Activated CD8-positive, alpha-beta memory T cell treated with anti-CD3 and anti-CD28 coated beads, Interleukin-2, amount 50 U/mL, for 24 hours (primary cell): ENCODE measurements around the gene ODF2.
"Not testable (repeated sequence)": the region's sequence is repeated elsewhere in the genome, so short reads cannot be mapped to it uniquely, and the experiment has no call there.

Experiments
- DNase-seq: peaks from one replicate; pipeline ENCODE4 v3.0.0-alpha.2; 2020; ENCODE audit errors: extremely low read depth

The ODF2 gene

DNA sequence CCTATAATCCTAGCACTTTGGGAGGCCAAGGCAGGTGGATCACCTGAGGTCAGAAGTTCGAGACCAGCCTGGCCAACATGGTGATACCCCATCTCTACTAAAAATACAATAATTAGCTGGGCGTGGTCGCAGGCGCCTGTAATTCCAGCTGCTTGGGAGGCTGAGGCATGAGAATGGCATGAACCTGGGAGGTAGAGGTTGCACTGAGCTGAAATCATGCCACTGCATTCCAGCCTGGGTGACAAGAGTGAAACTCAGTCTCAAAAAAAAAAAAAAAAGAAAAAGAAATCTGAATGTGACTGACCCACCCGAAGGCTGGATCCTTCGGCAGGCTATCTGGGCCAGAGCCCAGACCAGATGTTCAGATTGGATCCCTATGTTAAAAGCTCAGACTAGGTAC, 32.5 kb upstream of the ODF2 start:
- not testable (repeated sequence) for DNase-seq

DNA sequence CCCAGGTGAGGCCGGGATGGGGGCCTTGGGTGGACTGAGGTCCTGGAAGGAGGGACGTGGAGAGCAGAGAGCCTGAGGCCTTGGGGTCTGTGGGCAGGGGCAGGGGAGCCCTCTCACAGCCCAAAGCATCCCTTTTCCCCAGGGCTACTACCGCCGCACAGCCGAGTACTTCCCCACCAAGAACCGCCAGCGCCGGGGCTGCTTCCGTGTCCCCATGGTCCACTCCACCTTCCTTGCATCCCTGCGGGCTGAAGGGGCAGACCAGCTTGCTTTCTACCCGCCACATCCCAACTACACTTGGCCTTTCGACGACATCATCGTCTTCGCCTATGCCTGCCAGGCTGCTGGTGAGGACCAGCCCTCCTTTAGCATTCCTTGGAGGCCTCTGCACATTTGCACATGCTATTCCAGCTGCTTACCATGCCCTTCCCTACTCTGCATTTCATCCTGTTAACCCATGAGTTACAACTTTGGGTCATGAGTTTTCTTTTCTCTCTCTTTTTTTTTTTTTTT, 31.5 kb upstream of the ODF2 start:
- no peak for DNase-seq

DNA sequence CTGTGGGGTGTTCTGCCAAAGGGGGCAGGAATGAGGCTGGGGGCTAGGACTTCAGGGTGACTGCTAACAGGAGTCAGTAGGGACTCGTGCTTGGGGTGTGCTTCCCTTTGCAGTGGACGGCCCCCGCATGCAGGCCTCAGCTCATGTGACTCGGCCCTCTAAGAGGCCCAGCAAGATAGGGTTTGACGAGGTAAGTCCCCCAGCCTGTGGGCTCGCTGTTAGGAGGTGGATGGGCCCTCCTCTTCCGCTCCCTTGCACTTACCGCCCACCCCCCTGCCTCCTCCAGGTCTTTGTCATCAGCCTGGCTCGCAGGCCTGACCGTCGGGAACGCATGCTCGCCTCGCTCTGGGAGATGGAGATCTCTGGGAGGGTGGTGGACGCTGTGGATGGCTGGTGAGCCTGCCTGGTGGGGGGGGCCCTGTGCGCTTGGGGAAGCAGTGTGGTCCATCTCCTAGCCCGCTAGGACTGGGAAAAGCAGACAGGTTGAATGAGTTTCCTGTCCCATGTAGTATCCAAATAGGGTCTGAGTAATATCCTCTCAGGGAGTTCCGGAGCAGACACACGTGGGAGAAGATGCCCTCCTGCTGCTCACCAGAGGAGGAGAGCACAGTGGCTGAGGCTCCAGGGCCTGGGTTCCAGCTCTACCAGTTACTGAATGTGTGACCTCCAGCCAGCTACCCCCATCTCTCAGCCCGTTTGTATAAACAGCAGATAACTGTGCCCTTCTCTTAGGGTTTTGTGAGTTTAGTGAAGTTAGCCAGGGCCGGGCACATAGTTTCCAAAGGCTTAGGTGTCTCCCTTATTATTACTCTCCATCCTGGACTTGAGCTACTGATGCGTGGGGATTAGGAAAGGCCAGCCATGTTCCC, 26.9 kb upstream of the ODF2 start:
- no peak for DNase-seq

DNA sequence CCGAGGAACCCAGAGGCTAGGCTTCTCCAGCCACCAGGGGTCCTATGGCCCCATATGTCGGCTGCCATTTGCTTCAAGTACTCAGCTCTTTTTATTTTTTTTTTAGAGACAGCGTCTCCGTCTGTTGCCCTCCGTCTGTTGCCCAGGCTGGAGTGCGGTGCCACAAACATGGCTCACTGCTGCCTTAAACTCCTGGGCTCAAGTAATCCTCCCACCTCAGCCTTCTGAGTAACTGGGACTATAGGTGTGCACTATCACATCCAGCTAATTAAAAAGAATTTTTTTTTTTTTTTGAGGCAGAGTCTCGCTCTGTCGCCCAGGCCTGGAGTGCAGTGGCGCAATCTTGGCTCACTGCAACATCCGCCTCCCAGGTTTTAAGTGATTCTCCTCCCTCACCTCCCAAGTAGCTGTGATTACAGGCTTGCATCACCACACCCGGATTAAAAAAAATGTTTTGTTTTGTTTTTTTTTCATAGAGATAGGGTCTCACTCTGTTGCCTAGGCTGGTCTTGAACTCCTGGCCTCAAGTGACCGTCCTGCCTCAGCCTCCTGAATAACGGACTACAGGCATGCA, 26.2 kb upstream of the ODF2 start:
- DNase-seq: no peak

DNA sequence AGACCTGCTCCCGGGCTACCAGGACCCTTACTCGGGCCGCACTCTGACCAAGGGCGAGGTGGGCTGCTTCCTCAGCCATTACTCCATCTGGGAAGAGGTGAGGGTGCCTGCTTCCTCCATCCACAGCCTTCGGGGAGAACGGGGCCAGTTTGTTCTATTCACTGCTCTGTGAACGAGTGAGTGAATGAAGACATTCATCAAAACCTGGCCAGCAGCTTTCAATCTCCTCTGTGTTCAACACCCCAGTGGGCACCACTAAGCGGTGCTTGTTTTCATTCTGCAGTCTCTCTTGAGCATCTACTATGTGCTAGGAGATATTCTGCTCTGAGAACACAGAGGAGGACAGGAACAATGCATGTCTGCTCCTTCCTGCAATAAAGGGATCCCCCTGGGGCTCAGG, 24.6 kb upstream of the ODF2 start:
- no peak for DNase-seq

DNA sequence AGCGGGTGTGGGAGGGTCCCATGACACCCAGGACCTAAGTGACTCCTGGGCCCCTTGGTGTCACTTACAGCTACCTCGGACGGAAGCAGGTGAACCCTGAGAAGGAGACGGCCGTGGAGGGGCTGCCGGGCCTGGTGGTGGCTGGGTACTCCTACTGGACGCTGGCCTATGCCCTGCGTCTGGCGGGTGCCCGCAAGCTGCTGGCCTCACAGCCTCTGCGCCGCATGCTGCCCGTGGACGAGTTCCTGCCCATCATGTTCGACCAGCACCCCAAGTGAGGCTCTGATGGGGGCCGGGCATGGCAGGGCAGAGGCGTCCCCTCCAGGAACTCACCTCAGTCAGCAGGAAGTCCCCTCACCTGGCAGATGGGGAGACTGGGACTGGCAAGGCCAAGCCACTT, 21.5 kb upstream of the ODF2 start:
- no peak for DNase-seq

DNA sequence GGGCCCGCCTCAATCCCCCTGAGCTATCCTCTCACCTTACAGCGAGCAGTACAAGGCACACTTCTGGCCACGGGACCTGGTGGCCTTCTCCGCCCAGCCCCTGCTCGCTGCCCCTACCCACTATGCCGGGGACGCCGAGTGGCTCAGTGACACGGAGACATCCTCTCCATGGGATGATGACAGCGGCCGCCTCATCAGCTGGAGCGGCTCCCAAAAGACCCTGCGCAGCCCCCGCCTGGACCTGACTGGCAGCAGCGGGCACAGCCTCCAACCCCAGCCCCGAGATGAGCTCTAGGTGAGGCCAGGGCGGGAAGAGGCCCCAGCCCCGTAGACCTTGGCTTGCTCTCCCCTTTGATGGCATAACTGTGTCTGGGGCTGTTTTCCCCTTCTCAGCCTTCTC, 20.2 kb upstream of the ODF2 start:
- DNase-seq: no peak

DNA sequence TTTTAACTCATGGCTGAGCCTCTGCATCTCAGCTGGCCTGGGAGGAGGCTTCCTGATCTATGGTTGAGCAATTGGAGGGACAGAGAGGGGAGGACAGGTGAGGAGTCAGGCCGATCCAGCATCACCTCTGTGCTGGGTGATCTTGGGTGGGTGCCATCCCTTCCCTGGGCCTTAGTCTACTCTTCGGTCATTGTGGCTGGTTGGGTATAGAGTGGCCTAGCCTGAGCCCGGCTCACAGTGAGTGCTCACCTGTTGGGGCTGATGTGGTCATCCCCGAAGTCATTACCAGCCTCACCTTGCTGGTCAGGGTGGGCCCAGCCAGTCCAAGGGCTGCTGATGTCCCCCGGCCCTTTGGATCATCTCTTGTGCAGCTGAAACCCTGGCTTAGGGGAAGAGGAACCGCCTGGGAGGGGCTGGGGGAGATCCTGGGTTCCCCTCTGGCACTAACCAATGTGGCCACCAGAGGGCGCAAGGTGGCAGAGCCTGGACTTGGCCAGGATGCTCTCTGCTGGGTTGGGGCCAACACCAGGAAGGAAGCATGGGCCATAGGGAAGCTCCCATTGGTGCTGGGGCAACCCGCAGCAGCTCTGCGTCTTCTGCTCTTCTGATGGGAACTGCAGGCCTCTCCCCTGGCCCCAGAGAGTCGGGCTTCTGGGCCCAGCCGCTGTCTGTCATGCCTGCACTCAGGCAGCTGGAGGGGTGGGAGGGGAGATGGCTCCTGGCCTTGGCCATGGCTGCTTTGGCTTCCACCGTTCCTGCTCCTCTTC, 17.3 kb upstream of the ODF2 start:
- DNase-seq: peak; percentile 56

DNA sequence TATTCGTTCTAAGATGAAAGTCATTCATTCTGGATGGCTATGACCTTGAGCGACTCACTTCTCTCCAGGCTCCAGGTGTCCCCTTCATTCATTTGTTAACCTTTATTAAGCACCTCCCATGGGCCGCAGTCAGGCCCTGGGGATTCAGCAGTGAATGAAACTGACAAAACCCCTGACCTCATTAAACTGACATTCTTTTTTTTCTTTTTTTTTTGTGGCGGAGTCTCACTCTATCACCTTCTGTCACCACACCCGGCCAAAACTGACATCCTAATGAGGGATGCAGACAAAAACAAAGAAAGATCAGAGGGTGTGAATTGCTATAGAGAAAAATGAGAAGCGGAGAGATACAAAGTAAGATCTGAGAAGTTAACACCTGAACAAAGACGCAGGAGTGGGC, 16.5 kb upstream of the ODF2 start:
- no peak for DNase-seq

DNA sequence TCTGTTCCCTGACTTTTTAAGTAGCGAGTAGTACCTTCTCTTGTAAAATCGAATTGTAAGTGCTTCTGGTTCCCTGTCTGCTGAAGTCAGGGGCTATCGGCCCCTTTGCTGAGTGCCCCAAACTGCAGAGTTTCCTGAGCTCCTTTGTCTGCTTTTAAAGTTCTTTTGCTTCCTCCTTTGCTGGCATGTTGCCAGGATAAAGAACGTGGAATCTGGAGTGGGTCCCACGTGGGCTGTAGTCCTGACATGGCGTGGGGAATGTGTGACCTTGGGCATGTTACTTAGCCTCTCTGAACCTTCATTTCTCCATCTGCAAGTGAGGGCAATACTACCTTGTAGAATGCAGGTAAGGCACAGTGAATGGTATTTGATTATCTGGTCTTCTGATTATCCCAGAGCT, 13.7 kb upstream of the ODF2 start:
- no peak for DNase-seq

DNA sequence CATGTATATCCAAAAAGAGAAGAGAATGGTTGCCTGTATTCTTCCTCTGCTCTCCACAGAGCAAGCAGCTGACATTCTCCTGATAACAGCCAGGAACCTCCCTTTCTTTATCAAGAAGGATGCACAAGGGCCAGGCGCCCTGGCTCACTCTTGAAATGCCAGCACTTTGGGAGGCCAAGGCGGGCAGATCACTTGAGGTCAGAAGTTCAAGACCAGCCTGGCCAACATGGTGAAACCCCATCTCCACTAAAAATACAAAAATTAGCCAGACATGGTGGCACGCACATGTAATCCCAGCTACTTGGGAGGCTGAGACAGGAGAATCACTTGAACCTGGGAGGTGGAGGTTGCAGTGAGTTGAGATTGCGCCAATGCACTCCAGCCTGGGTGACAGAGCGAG, 9.3 kb upstream of the ODF2 start:
- not testable (repeated sequence) for DNase-seq

DNA sequence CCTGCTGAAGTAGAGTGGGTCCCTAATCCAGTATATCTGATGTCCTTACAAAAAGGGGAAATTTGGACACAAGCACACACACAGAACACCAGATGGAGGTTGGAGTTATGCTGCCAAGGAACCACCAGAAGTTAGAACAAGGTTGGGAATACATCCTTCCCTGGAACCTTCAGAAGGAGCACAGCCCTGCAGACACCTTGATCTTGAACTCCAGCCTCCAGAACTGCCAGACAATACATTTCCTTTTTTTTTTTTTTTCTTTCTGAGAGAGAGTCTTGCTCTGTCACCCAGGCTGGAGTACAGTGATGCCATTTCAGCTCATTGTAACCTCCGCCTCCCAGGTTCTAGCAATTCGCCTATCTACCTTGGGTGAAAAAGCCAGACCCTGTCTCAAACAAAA, 7.1 kb upstream of the ODF2 start:
- no peak for DNase-seq

DNA sequence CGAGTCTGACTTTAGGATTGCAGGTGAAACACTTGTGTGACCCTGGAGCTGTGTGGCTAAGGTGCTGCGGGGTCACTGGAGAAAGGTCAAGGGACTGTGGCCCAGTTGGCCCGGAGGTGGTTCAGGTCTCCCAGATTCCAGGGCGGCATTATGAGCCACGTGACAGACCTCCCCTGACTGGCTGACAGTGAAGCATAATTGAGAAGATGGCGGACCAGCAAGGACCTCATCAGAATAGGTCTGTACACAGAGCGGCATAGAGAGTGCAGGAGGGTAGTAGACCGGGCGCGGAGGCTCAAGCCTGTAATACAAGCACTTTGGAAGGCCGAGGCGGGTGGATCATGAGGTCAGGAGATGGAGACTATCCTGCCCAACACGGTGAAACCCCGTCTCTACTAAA, 815 bp upstream of the ODF2 start:
- no peak for DNase-seq

DNA sequence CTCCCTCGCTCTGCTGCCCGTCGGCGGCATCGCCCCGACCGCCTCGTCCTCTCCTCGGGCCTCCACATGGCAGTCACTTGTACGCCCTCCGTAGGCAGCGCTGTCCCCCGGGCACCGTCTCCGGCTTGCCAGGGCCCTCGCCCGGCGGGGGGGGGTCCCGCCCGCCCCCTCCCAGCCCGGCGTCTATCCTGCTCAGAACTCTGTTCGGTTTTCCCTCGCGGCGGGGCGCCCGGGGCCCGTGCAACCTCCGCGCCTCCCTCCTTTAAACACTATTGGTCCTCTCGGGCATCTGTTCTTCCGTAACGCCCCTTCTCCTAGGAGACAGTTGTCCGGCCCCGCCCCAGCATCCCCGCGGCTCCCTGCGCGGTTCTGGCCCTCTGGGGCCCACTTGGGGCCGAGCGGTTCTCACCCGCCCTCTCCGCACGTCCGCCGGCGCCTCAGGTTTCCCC, 831 bp downstream of the ODF2 start:
- DNase-seq: peak; percentile 20

DNA sequence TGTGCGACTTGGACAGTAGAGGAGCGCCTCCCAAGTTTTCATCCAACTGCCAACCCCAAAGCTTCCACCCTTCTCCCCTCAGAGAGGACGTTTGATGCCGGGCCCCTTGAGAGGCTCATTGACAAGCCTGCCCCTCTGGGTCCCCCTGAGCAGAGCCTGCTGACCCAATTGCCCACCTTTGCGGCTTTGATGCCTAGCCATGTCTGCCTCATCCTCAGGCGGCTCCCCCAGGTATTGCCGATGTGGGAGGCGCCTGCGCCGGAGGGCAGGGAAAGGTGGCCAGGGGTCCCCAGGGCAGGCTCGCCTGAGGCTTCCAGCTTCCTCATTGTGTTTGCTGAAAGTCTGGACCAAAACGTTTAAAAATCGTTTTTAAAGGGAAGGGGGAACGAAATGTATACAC, 1.4 kb downstream of the ODF2 start:
- no peak for DNase-seq

DNA sequence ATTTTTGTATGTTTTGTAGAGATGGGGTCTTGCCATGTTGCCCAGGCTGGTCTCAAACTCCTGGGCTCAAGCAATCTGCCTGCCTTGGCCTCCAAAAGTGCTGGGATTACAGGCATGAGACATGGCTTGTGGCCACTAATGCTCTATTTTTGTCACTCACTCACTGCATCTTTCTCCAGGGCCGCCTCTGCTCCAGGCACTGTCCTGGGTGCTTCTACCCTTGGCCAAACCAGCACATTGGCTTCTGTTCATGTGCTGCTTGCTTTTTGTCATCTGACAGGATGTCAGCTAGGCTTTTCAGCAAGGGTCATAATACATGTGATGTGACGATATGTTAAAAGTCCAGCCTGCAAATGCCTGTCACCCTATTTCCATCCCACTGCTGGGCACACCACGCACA, 3.2 kb downstream of the ODF2 start:
- no peak for DNase-seq

DNA sequence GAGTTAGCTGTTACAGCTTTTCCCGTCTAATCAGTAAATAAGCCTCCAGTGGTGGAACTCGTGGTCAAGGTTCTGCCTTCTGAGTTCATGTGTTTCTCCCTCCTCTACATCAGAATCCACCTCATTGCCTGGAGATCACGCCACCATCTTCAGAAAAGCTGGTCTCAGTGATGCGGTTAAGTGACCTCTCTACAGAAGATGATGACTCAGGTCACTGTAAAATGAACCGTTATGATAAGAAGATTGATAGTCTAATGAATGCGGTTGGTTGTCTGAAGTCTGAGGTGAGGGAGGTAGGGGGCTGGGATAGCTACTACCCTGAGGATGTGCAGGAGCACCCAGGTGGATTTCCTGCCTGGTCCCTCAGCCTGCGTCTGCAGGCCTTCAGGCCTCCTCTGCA, 13.3 kb downstream of the ODF2 start:
- no peak for DNase-seq

DNA sequence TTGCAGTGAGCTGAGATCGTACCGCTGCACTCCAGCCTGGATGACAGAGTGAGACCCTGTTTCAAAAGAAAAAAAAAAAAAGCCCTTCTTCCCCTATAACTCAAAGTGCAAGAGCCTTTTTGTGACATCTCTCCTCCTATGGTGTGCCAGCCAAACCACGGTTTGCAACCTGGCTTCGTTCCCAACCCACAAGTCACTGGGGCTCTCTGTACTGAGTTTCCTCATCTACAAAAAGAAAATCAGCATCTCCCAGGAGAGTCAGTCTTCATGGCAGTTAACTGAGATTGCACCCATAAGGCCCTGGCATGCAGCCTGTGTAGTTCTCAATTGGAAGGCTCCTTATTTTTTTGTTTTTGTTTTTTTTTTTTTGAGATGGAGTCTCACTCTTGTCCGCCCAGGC, 14.8 kb downstream of the ODF2 start:
- no peak for DNase-seq

DNA sequence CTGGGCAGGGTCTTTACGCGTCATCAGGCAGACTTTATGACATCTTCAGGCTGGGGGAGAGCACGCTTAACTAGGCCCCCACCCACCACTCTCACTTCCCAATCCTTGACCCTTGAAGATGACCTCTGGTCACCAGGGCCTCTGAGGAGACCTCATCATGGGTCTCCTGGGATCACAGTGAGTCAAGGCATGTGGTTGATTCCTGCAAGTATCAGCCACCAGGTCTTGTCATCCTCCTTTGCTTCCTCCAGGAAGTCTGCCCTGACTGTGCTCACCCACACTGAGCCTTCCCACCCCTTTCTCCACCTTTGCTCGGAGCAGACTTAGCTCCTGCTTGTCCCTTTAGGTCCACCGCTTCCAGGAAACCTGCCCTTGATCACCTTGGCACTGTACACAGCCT, 17.3 kb downstream of the ODF2 start:
- no peak for DNase-seq

DNA sequence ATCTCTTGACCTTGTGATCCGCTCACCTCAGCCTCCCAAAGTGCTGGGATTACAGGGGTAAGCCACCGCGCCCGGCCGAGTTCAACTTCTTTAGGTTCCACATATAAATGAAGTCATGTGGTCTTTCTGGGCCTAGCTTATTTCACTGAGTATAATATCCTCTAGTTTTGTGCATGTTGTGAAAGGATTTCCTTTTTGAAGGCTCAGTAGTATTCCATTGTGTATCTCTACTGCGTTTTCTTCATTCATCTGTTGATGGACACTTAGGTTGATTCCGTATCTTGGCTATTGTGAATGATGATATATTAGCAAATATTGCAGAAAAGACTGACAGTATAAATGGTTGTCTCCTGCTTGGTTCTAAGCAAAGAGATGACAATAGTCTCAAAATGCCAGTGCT, 20.1 kb downstream of the ODF2 start:
- no peak for DNase-seq

DNA sequence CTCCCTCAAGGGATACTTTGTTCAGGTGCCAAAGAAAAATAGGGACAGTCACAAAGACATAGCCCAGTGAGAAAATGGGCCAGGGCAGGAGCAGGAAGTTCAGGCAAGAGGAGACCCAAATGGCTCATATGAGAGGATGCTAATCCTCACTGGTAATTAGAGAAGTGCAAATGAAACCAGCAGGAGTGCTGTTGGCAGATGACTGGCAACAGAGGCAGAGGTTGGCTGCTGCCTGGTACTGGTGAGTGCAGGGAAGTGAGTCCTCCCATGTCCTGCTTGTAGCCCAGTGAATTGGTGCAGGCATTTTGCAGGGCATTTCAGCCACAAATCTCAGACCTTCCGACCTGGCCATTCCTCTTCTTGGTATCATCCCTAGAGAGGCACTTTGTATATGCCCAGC, 23.5 kb downstream of the ODF2 start:
- no peak for DNase-seq

DNA sequence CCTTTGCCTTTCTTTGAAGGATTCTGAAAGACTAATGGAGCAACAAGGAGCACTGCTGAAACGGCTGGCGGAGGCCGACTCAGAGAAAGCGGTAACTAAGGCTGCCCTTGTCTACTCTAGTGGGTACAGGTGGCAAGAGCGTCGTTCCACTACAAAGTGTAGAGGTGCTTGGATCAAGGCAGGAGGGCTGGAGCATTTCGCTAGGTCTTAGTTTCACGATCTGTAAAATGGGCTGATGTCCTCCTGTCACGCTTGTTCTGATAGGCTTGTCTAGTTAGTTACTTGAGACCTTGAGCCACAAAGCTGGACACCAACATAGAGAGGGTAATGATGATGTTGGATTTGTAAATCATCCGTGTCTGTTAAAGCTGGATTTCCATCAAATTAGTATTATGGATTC, 25.8 kb downstream of the ODF2 start:
- DNase-seq: no peak

DNA sequence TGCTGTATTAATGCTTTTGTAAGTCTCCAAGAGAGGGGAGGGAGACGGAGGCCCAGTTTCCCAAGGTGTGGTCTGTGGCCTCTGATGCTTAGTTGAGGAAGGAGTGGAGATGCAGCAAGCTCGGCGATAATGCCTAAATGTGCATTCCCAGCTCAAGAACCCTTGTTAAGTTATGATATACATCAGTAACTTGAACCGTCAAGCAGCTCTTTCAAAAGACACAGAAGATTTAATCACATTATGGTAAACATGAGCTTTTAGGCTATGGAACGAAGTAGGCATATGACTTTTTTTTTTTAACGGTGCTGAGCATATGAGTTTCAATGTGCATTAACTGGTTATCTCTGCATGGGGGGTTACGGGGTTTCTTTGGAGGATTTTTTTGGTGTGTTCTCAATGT, 26.4 kb downstream of the ODF2 start:
- no peak for DNase-seq
